Inflammatory macrophage treated with lipopolysaccharide for 1 hour (primary cell): ENCODE measurements around the gene TTF2.
A peak's percentile ranks its signal among the peaks of the same experiment; 100 is the strongest.
"Not testable (repeated sequence)": the region's sequence is repeated elsewhere in the genome, so short reads cannot be mapped to it uniquely, and the experiment has no call there.

Experiments used
- DNase-seq, 2 donors: peaks; one replicate each; pipeline ENCODE4 v3.0.0-alpha.2; 2020 to 2022

The TTF2 gene

DNA sequence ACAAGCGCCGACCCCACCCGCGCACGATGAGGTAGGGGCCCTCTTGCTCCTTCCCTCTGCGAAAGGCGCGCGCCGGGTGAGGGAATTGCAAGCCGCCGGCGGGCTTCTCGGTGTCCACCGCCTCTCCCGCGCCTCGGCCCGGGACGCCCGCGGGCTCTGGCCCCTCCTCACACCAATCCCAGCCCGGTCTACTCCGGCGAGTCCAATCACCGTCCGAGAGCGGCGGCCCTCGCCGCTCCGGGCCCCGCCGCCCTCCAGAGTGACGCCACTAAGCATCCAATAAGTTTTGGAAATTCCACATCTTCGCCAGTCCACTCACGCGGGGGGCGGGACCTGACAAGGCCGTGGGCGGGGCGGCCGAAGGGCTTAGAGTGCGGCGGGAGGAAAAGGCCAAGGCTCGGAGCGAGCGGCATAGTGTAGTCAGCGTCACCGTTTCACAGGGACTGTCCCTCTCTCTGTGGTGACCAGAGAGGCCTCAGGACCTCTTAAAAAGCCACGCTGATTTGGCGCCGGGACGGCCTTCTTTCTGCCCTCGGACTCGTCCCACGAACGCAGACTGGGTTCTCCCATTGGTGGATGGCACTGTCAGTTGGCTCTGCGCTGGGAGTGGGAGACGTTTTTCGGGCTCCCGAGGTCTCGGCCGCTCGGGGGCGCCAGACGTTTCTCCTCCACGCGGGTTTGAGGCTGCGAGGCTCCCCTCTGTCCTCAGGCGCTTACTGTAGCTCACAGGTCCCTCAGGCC, 61.6 kb downstream of the TTF2 start, which contains the start of gene TRIM45:
TSS of gene TRIM45 (minus strand) at position 161 of the 741 bp plus-strand sequence. CDS start 548 bp downstream, outside the sequence.
- peak; percentile 98 for DNase-seq

DNA sequence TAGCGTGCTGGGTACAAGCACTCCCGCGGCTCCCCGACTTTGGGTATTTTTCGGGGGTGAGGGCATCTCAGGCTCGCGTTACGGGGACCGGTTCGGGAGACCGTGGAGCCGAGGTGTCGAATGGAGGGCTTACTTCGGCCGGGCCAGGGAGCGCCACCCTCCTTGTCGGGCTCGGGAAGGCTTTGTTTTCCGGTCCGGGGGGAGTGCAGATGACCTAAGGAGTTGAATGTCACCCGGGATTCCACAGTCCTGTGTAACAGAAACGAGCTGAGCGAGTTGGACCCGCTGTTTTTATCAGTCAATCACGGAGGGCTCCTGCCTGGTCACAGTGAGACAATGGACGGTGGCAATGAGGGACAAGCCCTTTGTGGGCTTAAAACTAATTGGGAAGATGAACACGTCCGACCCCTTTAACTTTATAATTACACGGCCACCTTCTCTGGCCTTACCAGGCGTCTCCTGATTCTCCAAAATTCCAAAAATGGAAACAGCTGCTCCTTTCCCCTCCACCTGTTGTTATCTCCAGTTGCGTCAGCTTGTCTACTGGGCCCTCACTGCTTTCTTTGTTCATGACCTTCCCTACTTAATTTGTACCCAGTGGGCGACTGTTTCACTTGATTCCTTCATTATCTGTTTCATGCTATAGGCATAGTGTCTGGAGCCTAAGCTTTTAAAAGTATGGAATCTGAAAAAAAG, 62.4 kb downstream of the TTF2 start:
- no peak for DNase-seq

DNA sequence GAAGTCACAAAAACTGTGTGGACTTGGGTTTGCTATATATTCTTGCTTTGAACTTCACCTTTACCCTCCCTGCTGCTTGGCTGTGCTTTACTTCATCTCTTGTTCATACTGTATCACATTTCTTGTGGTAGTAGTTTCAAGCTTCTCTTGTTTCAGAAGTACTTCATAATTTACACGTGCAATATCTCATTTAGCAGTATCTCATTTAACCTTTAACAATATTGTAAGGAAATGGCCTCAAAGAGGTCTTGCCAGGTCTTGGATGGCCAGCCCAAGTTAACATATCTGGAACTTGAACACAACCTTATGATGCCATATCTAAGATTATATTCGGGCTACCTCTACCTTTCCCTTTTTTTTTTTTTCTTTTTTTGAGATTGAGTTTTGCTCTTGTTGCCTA, 63.1 kb downstream of the TTF2 start:
- DNase-seq, result no peak

DNA sequence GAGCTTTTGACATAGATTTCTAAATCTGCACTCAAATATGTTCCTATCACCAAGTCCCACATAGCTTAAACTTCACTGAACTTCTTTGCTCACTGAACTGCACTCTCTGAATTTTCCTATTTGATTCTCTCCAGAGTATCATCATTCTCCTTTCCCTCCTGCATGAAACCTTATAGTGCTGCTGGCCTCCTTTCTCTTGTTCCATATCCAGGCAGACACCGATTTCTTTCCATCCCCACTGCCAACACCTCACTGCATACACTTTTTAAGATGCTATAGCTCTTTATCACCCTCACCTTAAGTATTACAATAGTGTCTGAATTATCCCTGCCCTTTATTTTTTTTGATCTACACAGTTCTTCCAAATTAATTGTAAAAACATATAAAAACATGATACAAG, 64.5 kb downstream of the TTF2 start:
- DNase-seq, result no peak

DNA sequence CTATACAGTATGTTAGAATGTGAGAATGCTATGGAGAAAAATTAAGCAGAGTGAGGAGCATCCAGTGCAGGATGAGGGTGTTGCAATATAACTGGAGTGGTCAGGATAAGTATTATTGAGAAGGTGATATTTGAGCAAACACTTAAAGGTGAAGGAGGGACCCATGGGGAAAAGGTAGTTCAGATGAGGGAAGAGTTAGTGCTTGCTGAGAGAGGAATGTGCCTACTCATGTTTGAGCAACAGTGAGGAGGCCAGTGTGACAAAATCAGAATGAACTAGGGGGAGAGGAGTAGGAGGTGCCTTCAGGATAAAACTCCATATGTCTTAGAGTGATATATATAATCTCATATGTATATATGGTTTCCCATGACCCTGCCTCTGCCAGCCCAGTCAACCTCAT, 67.7 kb downstream of the TTF2 start:
- no peak for DNase-seq

DNA sequence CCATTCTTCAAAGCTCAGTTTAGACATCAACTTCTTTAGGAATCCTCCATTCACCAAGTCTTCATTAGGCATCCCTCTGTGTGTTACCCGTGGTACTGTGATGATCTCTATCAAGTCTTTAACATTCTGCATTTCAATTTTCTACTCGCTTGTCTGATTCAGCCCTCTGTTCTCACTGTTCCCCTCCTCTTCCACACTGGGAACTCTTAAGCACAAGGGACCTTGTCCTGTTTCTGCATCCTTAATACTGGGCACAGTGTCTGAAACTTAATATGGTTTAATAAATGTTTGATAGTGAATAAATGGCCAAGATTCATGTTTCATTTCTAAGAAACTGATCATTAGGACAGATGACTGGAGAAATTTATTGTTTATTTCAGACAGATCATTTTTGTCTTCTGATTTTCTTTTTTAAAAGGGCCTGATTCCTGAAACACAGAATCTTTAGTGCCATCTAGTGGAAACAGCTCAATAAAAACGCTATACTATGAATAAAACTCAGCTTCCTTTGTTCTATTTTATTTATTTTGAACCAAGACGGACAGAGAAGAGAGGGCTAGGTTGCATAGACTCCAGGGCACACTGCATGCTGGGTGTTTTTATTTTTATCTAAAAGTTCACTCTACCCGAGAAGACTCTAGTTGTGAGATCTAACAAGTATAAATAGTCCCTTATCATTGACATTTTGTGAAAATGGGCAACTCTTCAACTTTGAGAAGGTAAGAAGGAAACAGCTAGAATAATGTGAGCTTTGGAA, 68.4 kb downstream of the TTF2 start:
- peak; percentile 14 to 51 for DNase-seq

DNA sequence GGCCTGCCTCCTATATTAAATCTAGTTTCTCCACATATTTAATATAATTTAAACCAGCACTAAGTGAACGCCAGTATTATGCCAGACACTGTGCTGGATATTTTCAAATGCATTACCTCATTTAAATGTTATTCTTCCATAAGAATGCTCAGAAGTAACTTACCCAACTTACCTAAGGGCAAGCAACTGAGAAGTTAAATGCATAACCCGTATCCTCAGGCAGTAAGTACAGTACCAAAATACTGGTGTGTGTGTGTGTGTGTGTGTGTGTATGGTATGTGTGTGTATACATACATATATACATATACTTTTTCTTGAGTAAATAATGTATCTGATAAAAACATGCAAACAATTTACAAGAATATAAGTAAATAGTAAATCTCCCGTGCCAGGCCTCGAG, 70.4 kb downstream of the TTF2 start:
- DNase-seq, result no peak

DNA sequence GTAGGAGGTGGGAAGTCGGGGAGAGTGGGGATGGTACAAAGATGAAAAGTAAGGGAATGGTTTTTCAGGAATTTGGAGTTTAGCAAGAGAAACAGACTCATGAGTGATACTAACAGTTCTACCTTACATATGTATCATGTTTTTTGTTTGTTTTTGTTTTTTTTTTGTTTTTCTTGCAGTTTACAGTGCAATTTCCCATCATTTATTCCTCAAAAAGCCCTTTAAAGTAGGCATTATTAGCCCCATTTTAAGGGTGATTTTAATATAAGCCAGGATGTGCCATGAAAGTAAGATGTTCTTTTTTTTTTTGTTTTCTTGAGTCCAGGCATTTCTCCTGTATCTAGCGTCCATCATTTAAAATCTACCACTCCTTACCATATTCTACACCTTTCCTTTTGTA, 75.2 kb downstream of the TTF2 start:
- DNase-seq, result no peak

DNA sequence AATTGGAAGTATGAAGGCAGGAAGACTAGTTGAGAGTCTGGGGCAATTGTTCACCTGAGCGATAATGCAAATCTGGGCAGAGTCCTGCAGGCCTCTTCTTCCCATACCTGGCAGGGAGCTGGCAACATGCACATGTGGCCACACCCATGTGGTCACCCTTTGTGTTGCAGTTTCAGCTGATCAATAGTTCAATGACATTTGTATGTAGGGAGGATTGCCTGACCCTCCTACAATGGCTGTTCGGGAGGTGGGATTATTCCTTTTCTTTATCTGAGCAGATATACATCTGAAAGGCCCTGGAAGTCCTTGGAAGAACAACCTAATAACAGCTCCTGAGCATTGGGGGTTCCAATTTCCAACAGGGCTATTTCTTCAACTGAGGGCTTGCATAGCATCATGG, 76.6 kb downstream of the TTF2 start:
- no peak for DNase-seq

DNA sequence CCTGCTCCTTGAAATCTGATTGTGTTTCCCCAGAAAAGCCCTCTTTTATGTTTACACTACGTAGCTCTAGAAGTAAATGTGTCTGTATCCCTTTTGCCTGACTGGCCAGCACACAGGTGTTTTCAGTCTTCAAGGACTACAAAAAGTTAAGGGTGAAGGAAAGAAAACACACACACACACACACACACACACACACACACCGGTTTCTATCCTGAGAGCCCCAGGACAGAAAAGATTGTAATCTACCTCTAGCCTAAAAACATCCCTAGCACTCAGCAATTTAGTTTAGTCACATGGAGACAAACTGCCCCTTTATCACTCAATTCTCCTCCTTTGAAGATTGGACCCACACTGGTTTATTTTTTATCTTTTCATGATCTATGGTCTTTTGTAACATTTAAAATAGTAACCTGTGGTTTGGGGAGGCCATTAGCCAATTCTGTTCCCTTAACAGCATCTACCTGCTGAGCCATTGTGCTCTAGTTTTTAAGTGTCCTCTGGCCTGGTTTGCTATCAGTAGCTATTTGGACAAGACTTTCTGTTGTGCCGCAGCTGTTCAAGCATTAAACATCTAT, 77.2 kb downstream of the TTF2 start:
- no peak for DNase-seq

DNA sequence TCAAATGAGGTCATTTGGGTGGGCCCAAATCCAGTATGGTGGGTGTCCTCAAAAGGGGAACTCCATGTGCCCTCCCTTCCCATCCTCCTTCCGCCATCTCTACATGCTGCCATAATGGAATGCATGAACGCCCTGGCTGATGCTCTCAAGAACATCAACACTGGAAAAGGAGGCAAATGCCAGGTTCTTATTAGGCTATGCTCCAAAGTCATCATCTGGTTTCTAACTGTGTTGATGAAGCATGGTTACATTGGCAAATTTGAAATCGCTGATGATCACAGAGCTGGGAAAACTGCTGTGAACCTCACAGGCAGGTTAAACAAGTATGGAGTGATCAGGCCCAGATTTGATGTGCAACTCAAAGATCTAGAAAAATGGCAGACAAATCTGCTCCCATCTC, 78.0 kb downstream of the TTF2 start:
- DNase-seq, result no peak

DNA sequence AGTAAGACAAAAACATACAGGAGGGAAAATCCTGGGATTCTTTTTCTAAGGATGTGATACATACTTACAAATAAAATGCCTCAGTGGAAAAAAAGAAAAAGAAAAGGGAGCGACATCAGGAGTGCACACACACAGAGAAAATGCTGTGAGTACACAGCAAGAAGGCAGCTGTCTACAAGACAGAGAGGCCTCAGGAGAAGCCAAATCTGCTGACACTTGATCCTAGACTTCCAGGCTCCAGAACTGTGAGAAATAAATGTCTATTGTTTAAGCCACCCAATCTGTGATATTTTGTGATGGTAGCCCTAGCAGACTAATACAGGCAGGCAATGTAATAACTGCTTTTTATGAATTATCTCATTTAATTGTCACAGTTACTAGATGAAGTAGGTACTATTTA, 78.4 kb downstream of the TTF2 start:
- no peak for DNase-seq

DNA sequence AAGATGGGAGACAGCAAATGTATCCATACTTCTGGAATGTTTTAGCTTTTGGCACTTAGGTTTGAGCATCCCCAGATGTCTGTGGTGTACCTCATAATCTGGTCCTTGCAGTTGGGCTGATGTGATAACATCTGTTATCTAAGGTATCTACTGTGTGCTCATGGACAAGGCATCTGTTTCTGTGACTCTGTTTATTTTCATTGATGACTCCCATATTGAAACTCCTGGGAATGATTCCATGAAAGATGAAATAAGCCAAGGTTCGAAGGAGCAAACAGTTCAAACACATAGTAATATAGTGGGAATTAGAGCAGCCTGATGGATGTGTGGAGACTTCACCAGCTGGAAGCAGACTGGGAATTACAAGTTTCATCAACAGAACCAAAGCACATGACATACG, 82.1 kb downstream of the TTF2 start:
- DNase-seq, result no peak

DNA sequence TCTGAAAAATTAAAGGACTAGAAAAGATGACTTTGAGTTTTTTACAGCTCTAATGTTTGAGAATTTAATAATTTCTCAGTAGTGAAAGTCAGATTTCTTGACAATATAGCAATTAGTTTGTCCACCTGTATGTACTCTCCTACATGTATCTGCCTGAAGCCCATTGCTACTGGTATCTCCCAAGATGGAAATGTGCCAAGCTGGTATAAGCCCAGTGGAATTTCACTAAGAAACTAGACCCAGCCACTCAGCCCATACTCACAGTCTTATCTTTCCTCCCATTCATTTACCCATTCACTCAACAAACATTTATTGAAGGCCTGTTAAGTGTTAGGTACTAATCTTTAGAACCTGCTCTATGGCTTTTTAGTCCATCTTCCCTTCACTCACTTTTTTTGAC, 83.0 kb downstream of the TTF2 start:
- no peak for DNase-seq

DNA sequence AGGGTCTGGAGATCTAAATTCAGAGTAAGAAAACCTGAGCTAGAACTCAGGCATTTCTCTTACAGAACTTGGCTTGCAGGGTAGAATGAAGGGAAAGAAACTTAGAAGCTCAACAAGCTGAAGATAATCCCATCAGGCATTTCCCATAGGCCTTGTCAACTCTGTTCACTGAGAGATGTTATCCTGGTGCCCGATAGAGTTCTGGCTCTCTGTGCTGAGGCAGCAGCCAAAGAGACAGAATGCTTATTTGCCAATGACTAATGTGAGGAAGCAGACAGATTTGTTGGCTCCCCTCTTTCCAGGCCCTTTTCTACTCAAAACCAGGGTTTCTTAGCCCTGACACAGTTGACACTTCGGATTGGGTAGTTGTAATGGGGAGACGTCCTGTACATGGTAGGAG, 83.7 kb downstream of the TTF2 start:
- no peak for DNase-seq

DNA sequence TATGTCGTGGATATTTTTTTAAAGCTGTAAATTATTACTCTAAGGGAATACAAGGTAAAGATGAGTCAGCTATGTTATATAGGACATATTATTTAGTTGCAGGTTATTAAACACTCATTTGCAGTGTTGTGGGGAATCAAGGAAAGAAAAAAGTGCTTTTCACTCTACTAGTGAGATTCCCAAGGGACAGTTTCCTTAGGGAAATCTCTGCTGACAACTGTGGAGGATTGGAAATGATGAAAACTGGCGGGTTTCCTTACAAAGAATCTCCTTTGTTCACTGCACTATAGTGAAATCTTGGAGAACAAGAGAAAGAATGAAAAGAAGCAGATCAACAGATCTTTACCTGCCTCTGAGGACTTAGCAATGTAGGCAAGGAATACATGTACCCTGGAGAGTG, 85.9 kb downstream of the TTF2 start:
- no peak for DNase-seq

DNA sequence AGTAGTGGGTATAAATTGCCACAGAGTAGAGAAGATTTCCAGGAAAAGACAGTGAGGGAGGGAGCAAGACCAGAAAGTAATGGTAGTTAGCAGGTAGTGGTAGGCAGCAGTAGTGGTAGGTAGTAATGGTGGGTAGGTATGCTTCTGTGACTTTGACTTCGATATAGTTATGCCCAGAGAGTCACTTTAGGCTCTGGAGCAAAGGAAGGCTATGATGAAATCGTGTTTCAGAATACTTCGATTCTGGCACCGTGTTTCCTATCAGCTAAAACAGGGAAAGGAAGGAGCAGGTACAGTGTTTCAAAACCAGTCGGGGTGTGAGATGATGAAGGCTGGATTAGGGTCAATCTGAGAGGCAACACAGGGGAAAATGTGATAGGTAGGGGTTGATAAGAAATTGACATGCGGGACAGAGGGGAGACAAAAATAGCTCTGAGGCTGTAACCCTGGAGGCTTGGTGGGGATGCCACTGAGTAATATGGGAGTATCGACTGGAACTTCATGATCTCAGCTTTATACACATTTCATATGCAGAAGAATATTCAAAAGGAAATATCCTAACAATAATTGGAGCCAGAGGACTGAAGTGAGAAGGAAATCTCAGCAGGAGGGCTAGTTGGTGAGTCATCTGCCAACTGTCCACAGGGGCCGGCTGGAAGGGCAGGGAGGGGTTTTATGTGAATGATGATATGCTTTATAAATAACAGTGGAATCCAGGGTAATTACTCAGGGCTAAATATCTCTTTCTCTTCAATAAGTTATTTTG, 86.6 kb downstream of the TTF2 start:
- DNase-seq, result no peak

DNA sequence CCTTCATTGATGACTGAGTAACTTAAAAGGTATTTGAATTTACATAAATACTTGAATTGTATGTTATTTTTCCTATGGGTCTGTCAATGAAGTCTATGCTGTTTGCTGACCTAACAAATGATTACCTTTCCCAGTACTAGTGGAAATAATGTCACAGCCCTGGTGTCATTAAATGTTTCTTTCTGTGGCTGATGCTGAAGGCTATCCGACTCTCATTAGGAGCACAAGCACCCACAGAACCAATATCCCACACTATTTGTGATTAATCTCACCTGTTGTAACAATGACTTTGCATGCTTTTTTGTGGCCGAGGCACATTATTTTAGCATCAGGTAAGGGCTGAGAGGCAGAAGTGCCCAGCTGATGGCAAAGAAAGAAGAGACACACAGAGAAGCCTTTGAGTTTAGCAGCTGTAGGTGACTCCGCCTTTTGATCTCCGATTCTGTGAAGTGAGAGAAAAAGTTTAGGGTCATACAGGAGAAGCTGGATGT, 87.3 kb downstream of the TTF2 start:
- no peak for DNase-seq

DNA sequence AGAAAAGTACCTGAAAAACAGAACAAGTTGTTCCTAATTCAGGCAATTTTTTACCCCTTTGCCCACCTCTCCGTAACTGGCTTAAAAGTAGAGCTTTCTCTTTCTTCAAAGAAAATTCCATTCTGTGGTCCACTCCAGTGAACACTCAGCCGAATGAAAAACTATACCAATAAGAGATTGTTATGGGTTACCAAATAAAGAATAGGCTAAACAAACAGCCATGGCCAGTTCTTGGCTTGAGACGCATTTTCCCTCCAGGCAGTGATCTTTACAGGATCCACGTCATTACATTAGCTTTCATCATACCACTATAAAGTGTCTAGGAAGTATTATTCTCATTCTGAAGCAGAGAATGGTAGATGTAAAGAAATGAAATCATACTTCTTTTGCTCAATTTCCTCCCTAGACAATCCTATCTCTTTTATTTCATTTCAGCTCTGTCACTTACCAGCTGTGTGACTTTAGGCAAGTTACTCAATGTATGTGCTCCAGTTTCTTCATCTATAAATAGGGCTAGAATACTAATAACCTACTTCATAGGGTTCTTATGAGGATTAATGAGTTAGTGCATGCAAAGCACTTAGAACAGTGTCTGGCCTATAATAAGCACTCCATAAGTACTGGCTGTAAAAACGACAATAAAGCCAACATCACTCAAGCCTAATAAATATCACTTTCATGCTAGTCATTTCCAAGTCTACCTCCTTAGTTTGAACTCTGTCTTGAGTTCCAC, 87.9 kb downstream of the TTF2 start:
- DNase-seq, result no peak

DNA sequence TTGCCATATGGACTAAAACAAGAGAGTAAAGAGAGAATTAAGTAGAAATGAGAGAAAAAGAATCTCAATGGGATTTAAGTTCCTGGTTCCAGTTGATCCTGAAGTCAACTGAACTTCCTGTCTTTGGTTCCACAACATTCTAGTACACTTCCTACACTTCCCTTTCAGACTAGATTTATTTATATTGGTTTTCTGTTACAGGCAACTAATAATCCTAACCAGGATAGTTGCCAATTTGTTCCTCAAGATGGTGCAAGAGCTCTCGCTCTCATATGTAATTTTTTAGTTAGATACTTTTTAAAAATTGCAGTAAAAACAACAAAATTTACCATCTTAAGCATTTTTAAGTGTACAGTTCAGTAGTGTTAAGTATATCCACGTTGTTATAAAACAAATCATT, 90.2 kb downstream of the TTF2 start:
- DNase-seq, result peak in 1 of 2 donors; percentile 2

DNA sequence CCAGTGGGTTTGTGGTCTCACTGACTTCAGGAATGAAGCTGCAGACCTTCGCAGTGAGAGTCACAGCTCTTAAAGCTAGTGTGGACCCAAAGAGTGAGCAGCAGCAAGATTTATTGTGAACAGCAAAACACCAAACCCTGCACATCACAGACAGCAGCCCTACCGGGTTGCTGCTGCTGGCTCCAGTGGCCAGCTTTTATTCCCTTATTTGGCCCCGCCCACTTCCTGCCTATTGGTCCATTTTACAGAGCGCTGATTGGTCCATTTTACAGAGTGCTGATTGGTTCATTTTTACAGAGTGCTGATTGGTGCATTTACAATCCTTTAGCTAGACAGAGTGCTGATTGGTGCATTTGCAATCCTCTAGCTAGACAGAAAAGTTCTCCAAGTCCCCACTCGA, 91.2 kb downstream of the TTF2 start:
- DNase-seq, result not testable (repeated sequence)
